SK-N-MC (cell line): ENCODE results near the gene CACNA1C.

Source experiments
- EZH2 ChIP-seq: fragments of 200-600 bp; sonication (generic); IDR thresholded peaks from one replicate; pipeline ENCODE4 v1.6.1; 2017; ENCODE audit warnings: antibody characterized with exemption
- FOXP2 ChIP-seq: optimal IDR thresholded peaks from 2 replicates; pipeline ENCODE3; 2011; ENCODE audit warnings: mild to moderate bottlenecking, moderate library complexity; ENCODE audit not compliant: insufficient read depth; ENCODE audit errors: extremely low read length, control extremely low read depth
- POLR2AphosphoS5 ChIP-seq: IDR thresholded peaks from 2 replicates; pipeline ENCODE4 v1.6.1; 2012; ENCODE audit warnings: mild to moderate bottlenecking, low read depth, low read length, borderline replicate concordance

- no peak for TF ChIP-seq EZH2
- no peak for TF ChIP-seq POLR2AphosphoS5
- TF ChIP-seq FOXP2, result no peak
Observed at GRCh38 chr12:2314492-2314891, 261.7 kb downstream of the CACNA1C start.
